CD4-positive, alpha-beta T cell (primary cell): ENCODE measurements around the gene OR2F1. TPM values are rescaled to one million over a fixed set of nuclear protein-coding genes. Genes with fewer than 3 reads are reported as not detected.

ENCODE experiments used
- ATAC-seq: fragments of 200-7000 bp; cut with Tn5 transposase; one replicate; pipeline ENCODE4 v1.10.0; 2022; ENCODE audit warnings: mild to moderate bottlenecking; ENCODE audit not compliant: poor library complexity
- CTCF ChIA-PET: fragments of 350-600 bp; sonication (Branson Sonifier 250); formaldehyde crosslinking; loops from one replicate; lab custom pipeline; 2021; ENCODE audit warnings: antibody characterized with exemption, inconsistent platforms; lab: Charles Lee
- POLR2A ChIA-PET: fragments of 350-600 bp; sonication (Branson Sonifier 250); formaldehyde crosslinking; loops from one replicate; lab custom pipeline; 2021; ENCODE audit warnings: antibody characterized with exemption, inconsistent platforms; lab: Charles Lee
- DNase-seq, 14 experiments: peaks; one replicate each; pipeline ENCODE4 v3.0.0-alpha.2; 2013 to 2020; ENCODE audit warnings: mixed read lengths in 2 of 14
- H3K27ac ChIP-seq, 2 donors: one replicate each; pipeline versions ENCODE4 v1.5.1 to v1.7.0; 2013; ENCODE audit warnings: low read length in 2 of 2, low read depth in 1 of 2, mild to moderate bottlenecking in 1 of 2
- H3K27me3 ChIP-seq, 2 experiments: 1 replicate in 1 of 2; 2 replicates in 1 of 2; pipeline versions ENCODE4 v1.6.1 to v1.7.0; 2013; ENCODE audit warnings: low read length in 2 of 2, control low read depth in 1 of 2, mild to moderate bottlenecking in 1 of 2, moderate library complexity in 1 of 2; ENCODE audit not compliant: insufficient read depth in 2 of 2, control insufficient read depth in 1 of 2
- H3K36me3 ChIP-seq: one replicate; pipeline ENCODE4 v1.6.1; 2013; ENCODE audit warnings: low read length, control low read depth; ENCODE audit not compliant: insufficient read depth
- H3K4me1 ChIP-seq: one replicate; pipeline ENCODE4 v1.6.1; 2013; ENCODE audit warnings: low read length, control low read depth; ENCODE audit not compliant: insufficient read depth
- H3K4me3 ChIP-seq: one replicate; pipeline ENCODE4 v1.5.1; 2013; ENCODE audit warnings: mild to moderate bottlenecking, low read length, moderate library complexity
- H3K9me3 ChIP-seq, 2 experiments: 1 replicate in 1 of 2; 2 replicates in 1 of 2; pipeline versions ENCODE4 v1.6.1 to v1.7.0; 2013; ENCODE audit warnings: low read length in 2 of 2, mild to moderate bottlenecking in 2 of 2, control low read depth in 1 of 2, moderate library complexity in 1 of 2; ENCODE audit not compliant: control insufficient read depth in 1 of 2, insufficient read depth in 1 of 2
- H3K27ac Mint-ChIP-seq: one replicate; pipeline ENCODE4 v1.8.0; 2020; ENCODE audit warnings: mixed read lengths
- H3K27me3 Mint-ChIP-seq: one replicate; pipeline ENCODE4 v1.8.0; 2021; ENCODE audit warnings: mixed read lengths
- H3K36me3 Mint-ChIP-seq: one replicate; pipeline ENCODE4 v1.8.0; 2021; ENCODE audit warnings: low read depth, mixed read lengths
- H3K4me1 Mint-ChIP-seq: one replicate; pipeline ENCODE4 v1.8.0; 2021; ENCODE audit warnings: low read depth, mixed read lengths
- H3K4me3 Mint-ChIP-seq: one replicate; pipeline ENCODE4 v1.8.0; 2020; ENCODE audit warnings: mild to moderate bottlenecking, mixed read lengths
- H3K9me3 Mint-ChIP-seq: one replicate; pipeline ENCODE4 v1.8.0; 2020; ENCODE audit warnings: mixed read lengths
- intact Hi-C, 2 experiments: fragments of 100-400 bp; cut with DNase I in 1 of 2; cut with micrococcal nuclease in 1 of 2; formaldehyde crosslinking; loops; one replicate each; pipeline versions ENCODE4 v1.15.1 to v1.9.0; 2023 to 2025; cut with DNase I, micrococcal nuclease
- total RNA-seq, 174 experiments: library from RNA in 2 of 174; stranded (reverse) in 2 of 174; gene quantifications; one replicate each; pipeline ENCODE4 v1.2.3 and lab custom pipeline; 2021 to 2026
- TF ChIP-seq, protein P1 (sequence below): fragments of 200-600 bp; IDR thresholded peaks from one replicate; pipeline ENCODE4 v1.8.0; 2022; ENCODE audit warnings: antibody characterized with exemption, mild to moderate bottlenecking

OR2F1 gene
- total RNA-seq, 2 experiments from 2014 or later: not detected

DNA sequence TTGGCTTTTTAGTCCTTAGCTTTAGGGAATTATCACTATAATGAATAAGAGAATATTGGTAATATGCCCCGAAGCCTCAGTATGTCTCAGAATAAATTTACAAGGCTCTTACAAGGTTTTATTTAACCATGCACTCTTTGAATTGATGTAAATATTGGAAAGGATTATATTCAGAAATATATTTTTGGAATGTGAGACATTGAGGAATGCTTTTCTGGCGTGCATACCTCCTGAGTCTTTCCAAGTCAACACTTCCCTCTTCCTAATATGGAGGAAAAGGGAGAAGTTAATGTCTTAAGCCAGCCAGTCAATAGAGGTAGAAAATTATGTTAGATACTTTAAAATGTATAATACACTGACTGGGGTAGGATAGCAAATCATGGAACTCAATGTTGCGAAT is 1.2 kb upstream of the OR2F1 start:
- H3K4me3 ChIP-seq: no peak overlapping the region
- ChIA-PET POLR2A (no interaction called here), CTCF (no interaction called here)
- TF ChIP-seq, protein P1, sequence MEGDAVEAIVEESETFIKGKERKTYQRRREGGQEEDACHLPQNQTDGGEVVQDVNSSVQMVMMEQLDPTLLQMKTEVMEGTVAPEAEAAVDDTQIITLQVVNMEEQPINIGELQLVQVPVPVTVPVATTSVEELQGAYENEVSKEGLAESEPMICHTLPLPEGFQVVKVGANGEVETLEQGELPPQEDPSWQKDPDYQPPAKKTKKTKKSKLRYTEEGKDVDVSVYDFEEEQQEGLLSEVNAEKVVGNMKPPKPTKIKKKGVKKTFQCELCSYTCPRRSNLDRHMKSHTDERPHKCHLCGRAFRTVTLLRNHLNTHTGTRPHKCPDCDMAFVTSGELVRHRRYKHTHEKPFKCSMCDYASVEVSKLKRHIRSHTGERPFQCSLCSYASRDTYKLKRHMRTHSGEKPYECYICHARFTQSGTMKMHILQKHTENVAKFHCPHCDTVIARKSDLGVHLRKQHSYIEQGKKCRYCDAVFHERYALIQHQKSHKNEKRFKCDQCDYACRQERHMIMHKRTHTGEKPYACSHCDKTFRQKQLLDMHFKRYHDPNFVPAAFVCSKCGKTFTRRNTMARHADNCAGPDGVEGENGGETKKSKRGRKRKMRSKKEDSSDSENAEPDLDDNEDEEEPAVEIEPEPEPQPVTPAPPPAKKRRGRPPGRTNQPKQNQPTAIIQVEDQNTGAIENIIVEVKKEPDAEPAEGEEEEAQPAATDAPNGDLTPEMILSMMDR: no peak
- no peak overlapping the region for H3K27ac ChIP-seq
- Mint-ChIP-seq H3K27me3 (peaks cover 61% of the 10 kb centered on the region), H3K4me1 (no peaks in the 10 kb centered on the region), H3K36me3 (no peaks in the 10 kb centered on the region), H3K27ac (no peak overlapping the region), H3K9me3 (no peaks in the 10 kb centered on the region), H3K4me3 (no peak overlapping the region)
- intact Hi-C loops: no loop called here
- no peaks in the 10 kb centered on the region for H3K4me1 ChIP-seq
- H3K9me3 ChIP-seq: peaks cover 0 to 4% of the 10 kb centered on the region in 2 experiments
- H3K27me3 ChIP-seq: peaks cover 3 to 28% of the 10 kb centered on the region in 2 experiments
- H3K36me3 ChIP-seq: no peaks in the 10 kb centered on the region
- no peak for ATAC-seq
- no peak for DNase-seq

DNA sequence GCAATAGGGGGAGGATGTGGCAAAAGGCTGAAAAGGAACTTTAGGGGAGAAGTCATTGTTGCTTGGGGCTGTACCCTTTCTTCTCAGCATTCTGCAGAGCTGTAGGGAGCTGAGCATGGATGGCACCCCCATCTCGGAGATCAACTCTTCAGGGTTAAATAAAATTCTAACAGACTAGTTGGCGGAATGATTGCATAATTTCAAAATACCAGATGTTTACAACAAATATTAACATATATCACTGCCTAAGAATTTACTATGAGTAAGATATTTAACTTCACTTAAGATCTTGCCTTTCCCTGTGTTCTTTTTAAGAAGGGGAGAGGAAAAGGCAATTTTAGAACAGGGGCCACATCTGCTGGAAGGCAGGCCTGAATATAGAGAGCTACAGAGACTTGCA is 509 bp upstream of the OR2F1 start:
- DNase-seq: no peak

DNA sequence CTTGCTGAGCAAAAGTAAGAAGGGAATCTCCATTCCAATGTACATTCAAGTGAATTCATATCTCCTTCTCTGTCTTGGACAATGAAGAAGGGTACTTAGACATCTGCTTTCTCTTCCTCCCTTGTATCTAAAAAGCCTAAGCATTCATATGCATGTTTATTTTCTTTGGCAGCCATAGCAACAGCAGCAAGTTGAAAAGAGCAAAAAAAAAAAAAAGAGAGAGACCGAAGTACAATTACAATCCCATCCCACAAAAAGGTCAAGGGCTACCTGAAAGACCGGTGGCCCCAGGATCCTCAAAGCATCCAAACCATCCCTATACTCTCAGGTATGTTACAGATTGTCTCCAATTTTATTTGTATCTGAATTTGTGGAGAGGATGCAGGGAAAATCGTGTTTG is 4.1 kb downstream of the OR2F1 start:
- Histone ChIP-seq H3K9me3 (no peaks in the 10 kb centered on the region), H3K27me3 (peaks cover 1 to 16% of the 10 kb centered on the region in 2 experiments), H3K36me3 (no peaks in the 10 kb centered on the region), H3K4me3 (no peak overlapping the region), H3K27ac (no peak overlapping the region), H3K4me1 (no peaks in the 10 kb centered on the region)
- H3K4me1 Mint-ChIP-seq: no peaks in the 10 kb centered on the region
- H3K9me3 Mint-ChIP-seq: no peaks in the 10 kb centered on the region
- intact Hi-C loops: no loop called here
- ChIA-PET CTCF (no interaction called here), POLR2A (no interaction called here)
- no peaks in the 10 kb centered on the region for H3K36me3 Mint-ChIP-seq
- peaks cover 62% of the 10 kb centered on the region for H3K27me3 Mint-ChIP-seq
- H3K27ac Mint-ChIP-seq: no peak overlapping the region
- no peak overlapping the region for H3K4me3 Mint-ChIP-seq
- ATAC-seq (no peak), DNase-seq (no peak)
- TF ChIP-seq, protein P1: no peak

More for the DNA sequence above, 509 bp upstream of the OR2F1 start:
- no peaks in the 10 kb centered on the region for H3K9me3 Mint-ChIP-seq
- intact Hi-C loops: no loop called here
- no peak overlapping the region for H3K4me3 Mint-ChIP-seq
- H3K36me3 ChIP-seq: no peaks in the 10 kb centered on the region
- ChIA-PET CTCF (no interaction called here), POLR2A (no interaction called here)
- no peak overlapping the region for H3K27ac ChIP-seq
- no peak for ATAC-seq
- peaks cover 60% of the 10 kb centered on the region for H3K27me3 Mint-ChIP-seq
- no peaks in the 10 kb centered on the region for H3K4me1 ChIP-seq
- H3K36me3 Mint-ChIP-seq: no peaks in the 10 kb centered on the region
- peaks cover 3 to 28% of the 10 kb centered on the region in 2 experiments for H3K27me3 ChIP-seq
- H3K27ac Mint-ChIP-seq: no peak overlapping the region
- H3K4me3 ChIP-seq: no peak overlapping the region
- TF ChIP-seq, protein P1: no peak
- H3K4me1 Mint-ChIP-seq: no peaks in the 10 kb centered on the region
- peaks cover 0 to 4% of the 10 kb centered on the region in 2 experiments for H3K9me3 ChIP-seq
